ENCODE results near the gene REV3L.
"Not testable (repeated sequence)": the region's sequence is repeated elsewhere in the genome, so short reads cannot be mapped to it uniquely, and the experiment has no call there.

REV3L gene

GRCh38 chr6:111291336-111292259 is 191.4 kb downstream of the REV3L start:
- TF ChIP-seq CTCF (conservative IDR thresholded peaks at IDR 0.05): no peak
- no peak overlapping the region for H3K27ac ChIP-seq

- H3K27ac ChIP-seq: not testable (repeated sequence)
Measured at GRCh38 chr6:111290689-111291335, 192.2 kb downstream of the REV3L start.

- H3K27ac ChIP-seq: not testable (repeated sequence)
Measured at GRCh38 chr6:111284356-111284755, 198.7 kb downstream of the REV3L start.

- TF ChIP-seq CTCF (conservative IDR thresholded peaks at IDR 0.05): no peak
- no peak overlapping the region for H3K27ac ChIP-seq
Measured at GRCh38 chr6:111283707-111284106, 199.3 kb downstream of the REV3L start.

- H3K27ac ChIP-seq: no peak overlapping the region
- no peak for TF ChIP-seq CTCF (conservative IDR thresholded peaks at IDR 0.05)
Measured at GRCh38 chr6:111282515-111282914, 200.5 kb downstream of the REV3L start.

- no peak overlapping the region for H3K27ac ChIP-seq
- no peak for TF ChIP-seq CTCF (conservative IDR thresholded peaks at IDR 0.05)
Measured at GRCh38 chr6:111280445-111280955, 202.5 kb downstream of the REV3L start.

GRCh38 chr6:111278731-111279130 is 204.3 kb downstream of the REV3L start:
- no peak overlapping the region for H3K27ac ChIP-seq
- no peak for TF ChIP-seq CTCF (conservative IDR thresholded peaks at IDR 0.05)

- no peak overlapping the region for H3K27ac ChIP-seq
- no peak for TF ChIP-seq CTCF (conservative IDR thresholded peaks at IDR 0.05)
Measured at GRCh38 chr6:111277819-111278218, 205.2 kb downstream of the REV3L start.
